HG02610 (cell line): Measurements from ENCODE around the gene PBX1.

Experiments
- ATAC-seq: cut with Tn5 transposase; IDR thresholded peaks from one replicate; pipeline ENCODE4 v1.9.1; 2021; ENCODE audit warnings: mild to moderate bottlenecking, moderate library complexity; ENCODE audit not compliant: unreplicated experiment

PBX1 gene

DNA sequence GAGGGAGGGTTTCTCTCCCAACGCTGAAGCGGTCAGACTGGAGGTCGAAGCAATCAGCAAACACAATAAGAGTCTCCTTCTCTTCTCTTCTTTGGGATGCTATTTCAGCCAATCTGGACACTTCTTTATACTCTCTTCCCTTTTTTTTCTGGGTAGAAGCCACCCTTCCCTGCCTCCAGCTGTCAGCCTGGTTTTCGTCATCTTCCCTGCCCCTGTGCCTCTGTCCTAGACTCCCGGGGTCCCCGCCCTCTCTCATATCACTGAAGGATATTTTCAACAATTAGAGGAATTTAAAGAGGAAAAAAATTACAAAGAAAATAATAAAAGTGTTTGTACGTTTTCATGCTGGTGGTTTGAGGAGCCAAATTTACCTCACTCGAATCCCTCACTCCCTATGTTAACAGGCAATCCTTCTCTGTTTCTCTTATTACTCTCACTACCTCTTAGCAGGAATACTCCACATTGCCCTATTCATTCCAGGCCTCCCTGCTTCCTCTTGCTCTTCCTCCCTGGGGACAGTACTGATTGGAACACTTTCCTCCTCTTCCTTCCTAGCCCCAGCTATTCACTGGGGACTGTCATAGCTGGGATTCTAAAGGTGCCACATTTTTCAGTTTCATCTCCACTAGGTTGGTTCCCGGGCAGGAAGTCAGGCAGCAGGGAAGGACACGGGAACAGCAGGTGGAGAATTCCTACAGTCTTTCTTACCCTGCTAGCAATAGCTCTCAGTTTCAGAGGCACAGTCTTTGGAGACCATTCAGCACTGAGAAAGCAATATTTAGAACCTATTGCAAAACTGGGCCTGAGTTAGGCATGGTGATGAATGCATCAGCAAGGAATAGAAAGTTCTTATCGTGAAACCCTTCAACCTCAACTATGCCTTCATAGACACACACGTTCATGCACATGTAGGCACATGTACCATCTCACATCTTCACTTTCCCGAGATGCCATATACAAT is 288.0 kb downstream of the PBX1 start:
- ATAC-seq: no peak

DNA sequence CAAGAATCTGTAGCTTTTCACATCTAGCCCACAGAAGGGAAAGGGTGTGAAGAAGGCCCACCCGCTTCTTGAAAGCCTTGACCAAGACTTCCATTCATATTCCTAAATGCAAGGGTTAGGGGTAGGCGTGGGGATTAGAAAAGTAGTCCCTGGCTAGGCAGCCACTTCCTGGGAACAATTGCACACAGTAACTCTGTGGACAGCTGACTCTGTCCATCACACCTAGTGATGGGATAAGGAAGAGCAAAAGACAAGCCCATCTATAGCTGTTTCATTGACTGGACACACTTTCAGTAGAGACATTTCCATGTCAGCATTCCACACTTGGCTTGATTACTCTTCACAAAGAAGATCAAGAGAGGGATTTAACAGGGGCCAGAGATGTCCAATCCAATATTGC is 294.2 kb downstream of the PBX1 start:
- ATAC-seq: no peak

DNA sequence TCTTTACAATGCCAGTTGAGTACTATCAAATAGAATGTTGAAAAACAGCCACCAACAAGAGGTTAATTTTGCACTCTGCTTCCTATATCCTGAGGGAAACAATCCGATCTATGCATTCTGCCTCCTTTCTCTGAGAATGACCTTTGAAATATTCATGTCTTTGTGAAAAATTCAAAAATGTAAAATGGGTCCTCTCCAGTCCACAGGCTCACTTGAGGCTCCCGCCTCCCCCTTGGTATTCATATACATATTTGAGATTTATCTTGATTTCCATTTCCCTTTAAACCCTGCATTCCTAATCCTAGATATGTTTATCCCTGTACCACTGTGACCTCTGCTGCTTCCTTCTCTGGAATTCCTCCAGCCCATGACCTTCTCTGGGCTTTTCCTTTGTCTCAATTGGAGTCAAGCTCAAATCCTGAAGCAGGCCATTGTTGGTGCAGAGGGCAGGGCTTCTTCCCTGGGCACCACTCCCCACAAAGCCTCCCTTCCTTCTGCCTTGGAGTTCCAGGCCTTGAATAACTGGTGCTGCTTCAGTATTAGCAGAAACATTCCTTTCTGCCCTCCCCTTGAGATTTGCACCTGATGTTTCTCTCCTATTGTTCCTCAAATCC is 296.8 kb downstream of the PBX1 start:
- ATAC-seq: no peak

DNA sequence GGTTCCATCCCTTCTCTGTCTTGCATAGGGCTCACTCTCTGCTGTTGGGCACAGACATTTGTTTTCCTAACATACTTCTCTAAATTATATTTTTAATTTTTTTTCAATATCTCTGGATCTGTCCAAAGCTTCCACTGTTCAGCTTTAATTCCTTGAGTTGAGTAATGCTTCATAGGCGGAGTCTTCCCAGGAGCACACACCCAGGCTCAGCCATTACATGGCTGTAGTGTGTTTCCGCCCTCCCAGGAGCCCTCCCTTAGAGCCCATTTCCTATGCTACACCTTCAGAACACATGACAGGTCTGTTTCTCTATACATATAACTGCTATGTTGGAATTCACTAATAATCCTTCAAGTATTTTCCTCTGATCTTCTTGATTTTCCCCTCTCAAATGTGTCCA is 297.4 kb downstream of the PBX1 start:
- no peak for ATAC-seq

DNA sequence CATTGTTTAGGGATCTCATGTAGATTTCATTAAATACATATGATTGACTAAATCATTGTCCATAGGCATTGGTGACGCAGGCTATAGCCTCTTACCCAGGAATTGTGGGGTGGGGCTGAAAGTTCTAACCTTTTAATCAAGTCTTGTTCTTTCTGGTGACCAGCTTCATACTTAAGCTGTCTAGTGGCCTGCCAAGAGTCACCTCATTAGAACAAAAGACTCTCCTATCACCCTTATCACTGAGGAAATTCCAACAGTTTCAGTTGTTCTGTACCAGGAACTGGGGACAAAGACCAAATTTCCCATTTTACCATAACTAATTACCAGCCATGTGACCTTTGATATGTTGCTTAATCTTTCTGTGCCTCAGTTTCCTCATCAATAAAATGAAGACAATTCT is 298.5 kb downstream of the PBX1 start:
- ATAC-seq: no peak

DNA sequence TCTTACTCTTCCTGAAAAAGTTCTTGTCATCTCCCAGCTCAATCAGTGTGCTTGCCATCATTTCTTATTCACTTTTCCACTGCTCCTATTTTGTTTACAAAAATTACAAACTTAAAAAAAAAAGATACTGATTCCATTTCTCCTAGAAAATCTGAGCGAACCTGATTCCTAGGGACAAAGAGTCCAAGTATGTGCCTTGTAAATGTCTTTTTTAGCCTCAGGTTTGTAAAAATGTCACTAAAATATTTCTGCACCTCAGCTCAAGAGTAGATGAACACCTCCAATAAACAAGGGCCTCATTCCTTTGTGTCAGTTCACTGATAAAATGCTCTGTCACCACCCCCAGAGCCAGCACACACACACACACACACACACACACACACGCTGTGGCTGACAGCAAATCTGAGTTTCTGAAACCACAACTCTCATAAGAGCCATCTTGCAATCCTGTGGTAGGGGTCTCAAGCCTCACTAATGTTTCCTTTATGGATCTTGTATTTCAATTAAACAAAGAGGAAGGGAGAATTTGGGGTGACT is 299.2 kb downstream of the PBX1 start:
- no peak for ATAC-seq

DNA sequence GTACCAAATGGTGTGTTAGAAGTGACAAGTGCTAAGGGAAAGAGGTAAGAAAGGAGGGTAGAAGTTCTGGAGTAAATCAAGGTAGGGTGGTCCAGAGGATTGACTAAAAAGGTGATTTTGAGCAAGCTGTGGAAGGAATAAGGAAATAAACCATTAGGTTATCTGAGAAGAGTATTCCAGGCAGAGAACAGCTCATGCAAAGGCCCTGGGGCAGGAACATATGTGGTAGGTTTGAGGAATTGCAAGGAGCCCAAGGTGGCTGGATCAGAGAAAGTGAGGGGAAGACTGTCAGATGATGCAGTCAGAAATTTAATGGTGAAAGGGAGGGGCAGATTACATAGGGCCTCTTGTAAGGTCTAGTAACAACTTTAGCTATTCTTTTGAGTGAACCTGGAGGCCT is 302.6 kb downstream of the PBX1 start:
- no peak for ATAC-seq

DNA sequence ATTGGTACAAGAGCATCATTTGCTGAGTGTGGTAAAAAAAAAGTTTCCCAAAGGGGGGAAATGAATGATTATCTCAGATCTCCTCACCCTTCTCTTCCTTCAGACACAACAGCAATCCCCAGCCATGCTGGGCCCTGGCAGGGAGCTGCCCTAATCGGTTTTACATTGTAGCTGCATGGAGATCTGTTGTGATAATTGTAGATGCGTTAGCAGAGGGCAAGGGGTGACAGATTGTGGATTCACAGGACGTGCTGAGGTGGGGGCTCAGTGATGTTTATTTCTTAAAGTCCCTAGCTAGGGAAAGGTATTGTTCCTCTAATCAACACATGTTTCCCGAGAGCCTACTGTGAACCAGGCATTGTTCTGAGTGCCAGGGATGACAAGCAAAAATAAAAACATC is 304.1 kb downstream of the PBX1 start:
- ATAC-seq: no peak

DNA sequence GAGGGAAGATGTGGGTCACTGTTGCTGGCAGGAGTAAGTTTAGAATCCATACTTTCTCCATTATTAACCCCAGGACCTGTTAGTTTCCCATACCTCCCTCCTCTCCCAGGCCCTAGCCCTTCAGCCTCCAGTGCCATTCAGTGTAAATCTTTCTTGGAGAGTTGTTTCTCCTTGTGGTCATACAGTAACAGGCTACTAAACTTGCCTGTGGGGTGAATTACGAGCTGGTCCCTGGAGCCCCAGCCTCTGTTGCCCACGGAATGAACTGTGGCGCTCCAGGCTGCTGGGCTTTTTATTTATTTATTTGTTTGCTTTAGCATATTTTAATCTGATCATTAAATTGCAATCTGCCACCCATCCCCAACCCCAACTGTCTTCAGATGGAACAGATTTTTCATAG is 305.2 kb downstream of the PBX1 start:
- ATAC-seq: no peak

DNA sequence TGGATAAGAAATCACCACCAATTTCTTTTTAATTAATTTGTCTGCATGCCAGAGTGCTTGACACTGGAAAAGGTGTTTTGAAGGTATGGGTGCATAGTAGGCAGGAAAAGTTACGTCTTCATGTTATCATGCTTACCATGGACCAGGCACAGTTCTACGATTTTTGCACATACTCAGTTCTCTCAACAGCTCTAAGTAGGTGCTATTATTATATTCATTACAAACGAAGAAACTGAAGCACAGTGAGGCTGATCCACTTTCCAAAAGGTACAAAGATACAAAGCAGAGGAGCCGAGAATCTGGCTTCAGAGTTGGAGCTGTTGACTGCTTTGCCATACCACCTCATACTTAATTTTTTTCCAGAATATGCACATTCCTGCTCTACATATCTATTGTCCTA is 306.4 kb downstream of the PBX1 start:
- no peak for ATAC-seq

DNA sequence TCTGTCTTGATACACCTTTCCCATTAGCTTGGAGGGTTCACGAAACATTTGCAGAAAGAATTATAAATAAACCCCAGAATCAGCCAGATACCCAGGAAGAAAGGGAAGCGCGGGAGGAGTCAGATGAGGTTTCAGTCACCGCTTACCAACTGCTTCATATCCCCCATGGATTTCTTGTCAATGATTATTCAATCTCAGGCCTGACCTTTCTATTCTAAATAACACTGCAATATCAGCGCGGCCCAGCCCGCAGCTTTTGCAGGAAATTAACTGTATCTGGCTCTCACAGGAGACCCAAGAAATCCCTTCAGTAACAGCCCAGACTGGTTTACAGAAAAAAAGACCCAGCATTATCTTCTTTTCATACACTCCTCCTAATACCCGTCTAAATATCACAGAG is 308.6 kb downstream of the PBX1 start:
- no peak for ATAC-seq

DNA sequence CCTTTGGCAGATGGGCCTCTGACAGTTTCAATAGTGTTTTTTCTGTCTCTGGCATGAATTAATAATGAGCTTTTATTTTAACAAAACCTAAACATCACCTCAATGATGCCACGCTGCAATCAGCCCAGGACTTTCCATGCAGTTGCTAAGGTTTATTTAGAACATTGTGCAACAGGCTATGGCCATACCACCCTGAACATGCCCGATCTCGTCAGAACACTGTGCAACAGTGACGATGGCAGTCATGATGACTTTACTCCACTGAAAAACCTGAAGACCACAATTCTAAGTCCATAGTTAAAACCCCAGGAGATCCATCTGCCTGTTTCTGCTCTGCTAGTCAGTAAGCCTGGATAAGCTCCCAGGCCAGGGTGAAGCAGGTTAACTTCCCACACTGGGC is 310.0 kb downstream of the PBX1 start:
- no peak for ATAC-seq

DNA sequence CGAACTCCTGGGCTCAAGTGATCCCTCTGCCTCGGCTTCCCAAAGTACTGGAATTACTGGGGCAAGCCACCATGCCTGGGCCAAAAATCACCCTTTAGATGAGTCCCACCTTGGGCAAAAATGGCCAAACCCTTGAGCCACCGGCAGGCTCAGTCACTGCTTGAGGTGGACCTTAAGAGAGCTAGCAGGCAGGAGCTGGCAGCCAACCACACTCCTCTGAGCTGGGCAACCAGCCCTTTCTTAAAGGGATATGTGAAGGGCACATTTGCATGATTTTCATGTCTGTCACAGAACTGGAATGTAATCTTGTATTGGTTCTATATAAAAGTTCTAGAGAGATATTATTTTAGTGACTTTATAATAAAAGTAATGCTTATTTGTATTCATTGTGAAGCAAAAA is 316.5 kb downstream of the PBX1 start:
- ATAC-seq: no peak

DNA sequence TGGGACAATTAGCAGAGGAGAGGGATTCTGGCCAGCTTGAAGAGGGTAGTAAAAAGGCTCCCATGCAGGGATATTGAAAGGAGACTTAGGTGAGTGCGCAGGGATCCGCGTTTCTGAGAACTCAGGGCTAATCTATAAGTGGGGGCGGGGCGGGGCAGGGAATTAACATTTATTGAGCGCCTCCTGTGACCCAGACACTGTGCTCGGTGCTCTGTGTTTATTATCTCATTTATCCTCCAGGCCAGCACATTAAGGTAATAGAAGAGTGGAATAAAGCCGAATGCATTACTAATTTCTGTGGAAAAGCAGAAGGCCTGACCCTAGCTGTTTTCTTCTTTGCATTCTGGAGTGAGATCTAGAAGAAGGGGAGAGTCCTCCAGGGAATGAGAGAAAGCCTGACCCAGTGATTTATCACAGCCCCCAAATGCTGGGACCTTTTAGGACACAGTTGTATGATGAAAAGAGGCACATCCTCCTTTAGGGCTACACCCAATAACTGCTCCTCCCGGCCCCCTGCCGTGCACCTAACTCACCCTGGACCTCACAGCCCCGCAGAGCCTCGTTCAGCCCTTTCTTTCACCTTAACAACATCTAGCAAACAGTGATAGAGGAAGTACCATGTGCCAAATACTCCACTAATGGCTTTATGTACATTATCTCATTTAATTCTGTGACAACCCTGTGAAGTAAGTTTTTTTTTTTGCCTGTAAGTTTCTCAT is 317.6 kb downstream of the PBX1 start:
- ATAC-seq: no peak

DNA sequence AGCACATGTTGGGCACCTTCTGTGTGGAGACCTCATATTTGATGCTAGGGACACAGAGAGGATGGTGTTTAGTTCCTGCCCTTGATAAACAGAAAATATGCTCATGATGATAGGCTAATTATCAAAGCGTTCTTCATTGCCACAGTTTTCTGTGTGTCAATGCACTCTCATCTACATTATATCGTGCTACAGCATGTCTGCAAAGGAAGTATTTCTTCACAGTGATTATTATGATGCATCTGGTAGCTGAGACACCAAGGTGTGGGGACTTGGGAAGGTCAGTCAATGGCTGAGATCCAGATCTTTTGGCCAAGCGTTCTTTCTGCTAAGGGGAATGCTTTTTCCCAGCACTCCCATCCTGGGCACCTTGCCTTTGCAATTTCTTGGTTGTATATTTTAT is 321.2 kb downstream of the PBX1 start:
- no peak for ATAC-seq

DNA sequence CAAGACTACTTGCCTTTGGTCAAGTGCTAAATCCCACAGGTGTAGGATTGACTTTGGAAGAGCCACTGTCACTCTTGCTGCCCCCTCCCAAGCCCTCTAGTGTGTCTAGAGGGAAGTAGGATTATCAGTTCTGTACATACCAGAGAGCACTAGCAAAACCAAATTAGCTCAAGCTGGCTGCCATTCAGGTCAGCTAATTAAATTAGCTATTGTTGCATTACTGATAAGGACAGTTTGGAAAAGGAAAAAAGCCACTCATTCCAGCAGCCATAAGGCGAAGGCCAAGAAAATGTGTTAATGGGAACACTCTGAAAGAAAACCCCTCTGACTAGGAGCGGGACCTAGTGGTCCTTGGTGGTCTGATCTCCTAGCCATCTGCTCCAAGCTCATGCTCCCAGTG is 321.7 kb downstream of the PBX1 start:
- ATAC-seq: no peak

DNA sequence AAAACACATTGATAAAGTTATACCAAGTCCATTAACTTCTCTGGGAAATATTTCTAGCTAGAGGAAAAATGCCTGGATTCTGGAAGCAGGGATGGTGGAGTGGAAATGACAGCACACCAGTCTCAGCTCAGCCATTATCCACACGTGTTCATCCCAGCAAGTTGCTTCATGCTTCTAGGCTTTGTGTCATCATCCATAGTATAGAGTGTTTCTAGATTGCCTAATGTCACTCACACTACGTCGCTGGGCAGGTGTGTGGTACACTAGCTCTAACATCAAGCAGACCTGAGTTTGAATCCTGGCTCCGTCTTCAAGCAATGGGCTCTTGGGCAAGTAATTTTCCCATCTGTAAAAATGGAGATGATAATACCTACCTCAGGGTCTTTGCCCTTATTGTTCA is 326.3 kb downstream of the PBX1 start:
- ATAC-seq: no peak

DNA sequence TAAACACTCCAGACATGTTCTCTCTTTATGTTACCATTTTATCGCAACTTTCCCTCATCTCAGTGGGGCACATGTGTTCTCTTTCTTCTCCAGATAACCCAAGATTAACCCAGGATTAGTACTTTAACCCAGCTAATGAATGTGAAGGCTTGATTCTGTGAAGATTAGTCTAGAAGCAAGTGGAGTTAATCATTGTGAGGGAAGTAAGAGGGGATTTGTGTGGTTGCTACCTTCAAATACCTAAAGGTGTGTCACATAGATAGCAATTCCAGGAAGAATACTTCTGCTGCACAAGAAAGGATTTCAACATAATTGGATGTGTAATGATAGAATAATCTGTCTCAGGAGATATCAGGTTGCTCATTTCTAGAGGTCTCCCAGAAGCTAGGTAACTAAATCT is 327.1 kb downstream of the PBX1 start:
- ATAC-seq: no peak

DNA sequence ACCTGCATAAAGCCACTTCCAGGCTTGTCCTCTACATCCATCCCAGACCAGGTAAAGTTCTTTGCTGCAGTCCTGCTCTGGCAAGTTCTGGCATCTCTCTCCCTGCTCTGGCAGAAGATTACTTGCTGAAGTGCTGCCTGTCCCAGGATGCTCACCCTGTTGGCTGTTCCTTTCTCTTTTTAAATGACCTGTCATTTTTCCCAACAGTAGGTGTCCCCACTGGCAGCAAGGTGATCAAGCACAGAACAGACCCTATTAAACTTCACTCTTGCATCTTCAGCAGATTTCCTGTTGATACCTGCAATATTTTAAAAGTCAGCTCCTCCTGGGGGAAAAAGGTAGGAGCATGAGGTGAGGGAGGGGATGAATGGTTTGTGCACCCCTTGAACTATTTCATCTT is 332.6 kb downstream of the PBX1 start:
- no peak for ATAC-seq

DNA sequence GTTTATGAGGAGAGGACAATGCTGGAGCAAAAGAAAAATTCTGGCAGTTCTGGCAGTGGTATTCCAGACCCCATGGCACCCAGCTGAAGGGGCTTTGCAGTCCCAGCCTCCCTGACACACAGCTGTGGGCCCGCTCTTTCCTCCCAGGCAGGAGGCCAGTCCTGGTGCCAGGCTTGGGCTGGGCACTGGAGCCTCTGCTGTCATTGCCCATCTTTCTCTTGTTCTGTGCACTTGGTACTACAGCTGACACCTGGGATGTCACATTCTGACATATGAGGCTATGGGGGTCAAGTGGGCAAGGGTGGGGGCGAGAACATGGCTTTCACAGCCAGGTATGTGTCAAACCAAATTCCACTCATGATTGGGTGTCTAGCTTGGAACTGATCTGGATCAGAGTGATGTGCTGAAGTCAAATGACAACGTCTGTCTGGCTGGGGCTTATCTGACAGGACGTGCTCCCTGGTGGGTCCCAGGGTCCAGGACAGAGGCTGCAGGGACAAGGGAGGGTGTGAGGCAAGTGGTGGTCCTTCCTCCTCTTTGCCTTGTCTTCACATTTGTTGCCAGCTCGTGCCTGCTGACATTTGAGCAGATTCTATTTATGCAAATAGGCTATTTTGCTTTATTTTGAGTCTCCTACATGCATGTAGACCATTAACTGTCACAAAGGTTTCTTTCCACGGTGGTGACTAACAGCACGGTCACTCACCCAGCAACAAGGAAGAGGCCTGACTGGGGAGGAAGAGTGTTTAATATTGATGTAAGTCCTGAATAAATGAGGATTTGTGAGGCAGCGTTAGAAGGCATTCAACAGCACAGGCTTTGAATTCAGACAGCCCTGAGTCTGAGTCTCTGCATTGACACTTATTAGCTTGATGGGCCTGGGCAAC is 336.3 kb downstream of the PBX1 start:
- ATAC-seq: no peak

DNA sequence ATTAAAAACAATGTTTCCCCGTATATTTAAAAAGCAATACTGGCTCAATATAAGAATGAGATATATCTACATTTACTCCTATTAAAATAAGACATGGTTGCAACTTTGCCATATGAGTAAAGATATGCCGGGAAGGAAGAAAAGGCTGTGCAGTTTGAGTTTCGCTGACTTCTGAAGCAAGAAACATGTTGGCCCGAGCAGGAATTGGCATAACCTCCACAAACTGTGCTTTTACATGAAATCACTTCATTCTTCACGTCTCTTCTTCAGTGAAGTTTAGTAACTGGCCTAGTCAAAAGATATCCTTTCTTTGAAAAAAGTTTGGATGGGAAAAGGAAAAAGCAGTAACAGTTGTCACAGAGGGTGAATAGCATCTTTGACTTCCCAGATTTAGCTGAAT is 342.0 kb downstream of the PBX1 start:
- no peak for ATAC-seq
